Activated CD8-positive, alpha-beta memory T cell treated with anti-CD3 and anti-CD28 coated beads, Interleukin-2, amount 50 U/mL, for 24 hours (primary cell): ENCODE data around the gene B3GALT6.

ENCODE experiments used
- DNase-seq: peaks from one replicate; pipeline ENCODE4 v3.0.0-alpha.2; 2020; ENCODE audit errors: extremely low read depth

B3GALT6 gene

GRCh38 chr1:1200876-1201810, 30.9 kb upstream of the B3GALT6 start:
- DNase-seq, result peak; percentile 58

- DNase-seq, result no peak
Observed at GRCh38 chr1:1202831-1203560, 29.0 kb upstream of the B3GALT6 start.

- no peak for DNase-seq
Observed at GRCh38 chr1:1203561-1204424, 28.2 kb upstream of the B3GALT6 start.

GRCh38 chr1:1204425-1204920, 27.6 kb upstream of the B3GALT6 start:
- DNase-seq, result no peak

GRCh38 chr1:1204998-1205768, 26.9 kb upstream of the B3GALT6 start:
- DNase-seq, result no peak

GRCh38 chr1:1205769-1206375, 26.2 kb upstream of the B3GALT6 start:
- no peak for DNase-seq

GRCh38 chr1:1206376-1206965, 25.6 kb upstream of the B3GALT6 start, which contains the start of gene TNFRSF18:
TNFRSF18 (minus strand) TSS chr1:1206592; CDS start chr1:1206571, 21 bp downstream.
- DNase-seq, result no peak

GRCh38 chr1:1206966-1207531, 25.0 kb upstream of the B3GALT6 start:
- no peak for DNase-seq

GRCh38 chr1:1207571-1207892, 24.5 kb upstream of the B3GALT6 start:
- DNase-seq, result no peak

GRCh38 chr1:1208713-1209433, 23.2 kb upstream of the B3GALT6 start:
- no peak for DNase-seq

- DNase-seq, result no peak
Observed at GRCh38 chr1:1210726-1211540, 21.1 kb upstream of the B3GALT6 start.

- no peak for DNase-seq
Observed at GRCh38 chr1:1211541-1212441, 20.2 kb upstream of the B3GALT6 start.

- no peak for DNase-seq
Observed at GRCh38 chr1:1212780-1213344, 19.2 kb upstream of the B3GALT6 start.

GRCh38 chr1:1213345-1214265, 18.4 kb upstream of the B3GALT6 start, which contains the start of gene TNFRSF4:
TNFRSF4 (minus strand) TSS chr1:1214153; CDS start chr1:1214127, 26 bp downstream.
- DNase-seq, result no peak

GRCh38 chr1:1215080-1215676, 16.9 kb upstream of the B3GALT6 start:
- no peak for DNase-seq
